WERI-Rb-1 (cell line): Measurements from ENCODE around the gene ACTN4.

ENCODE experiments used
- DNase-seq: peaks from one replicate; pipeline ENCODE4 v3.0.0-alpha.2; 2020
- H3K27ac ChIP-seq: fragments of 250-450 bp; sonication (Bioruptor Pico); 2 replicates; pipeline ENCODE4 v1.5.1; 2020; ENCODE audit warnings: mild to moderate bottlenecking, moderate library complexity
- H3K27me3 ChIP-seq: fragments of 250-450 bp; sonication (Bioruptor Pico); 2 replicates; pipeline ENCODE4 v1.5.1; 2021; ENCODE audit warnings: mild to moderate bottlenecking, low read depth, moderate library complexity; ENCODE audit not compliant: insufficient read depth, severe bottlenecking
- H3K36me3 ChIP-seq: fragments of 250-450 bp; sonication (Bioruptor Pico); 2 replicates; pipeline ENCODE4 v1.5.1; 2020; ENCODE audit warnings: mild to moderate bottlenecking, moderate library complexity
- H3K4me3 ChIP-seq: 2 replicates; pipeline ENCODE4 v1.5.1; 2011; ENCODE audit warnings: low read depth, mild to moderate bottlenecking, control low read depth, low read length
- H3K9me3 ChIP-seq: fragments of 250-450 bp; sonication (Bioruptor Pico); 2 replicates; pipeline ENCODE4 v1.5.1; 2021; ENCODE audit warnings: mild to moderate bottlenecking, moderate library complexity; ENCODE audit not compliant: severe bottlenecking
- TF ChIP-seq, protein P1 (sequence below): IDR thresholded peaks from 2 replicates; pipeline ENCODE4 v1.5.1; 2011; ENCODE audit warnings: low read depth, mild to moderate bottlenecking, control low read depth, inconsistent platforms, low read length

Gene ACTN4

DNA sequence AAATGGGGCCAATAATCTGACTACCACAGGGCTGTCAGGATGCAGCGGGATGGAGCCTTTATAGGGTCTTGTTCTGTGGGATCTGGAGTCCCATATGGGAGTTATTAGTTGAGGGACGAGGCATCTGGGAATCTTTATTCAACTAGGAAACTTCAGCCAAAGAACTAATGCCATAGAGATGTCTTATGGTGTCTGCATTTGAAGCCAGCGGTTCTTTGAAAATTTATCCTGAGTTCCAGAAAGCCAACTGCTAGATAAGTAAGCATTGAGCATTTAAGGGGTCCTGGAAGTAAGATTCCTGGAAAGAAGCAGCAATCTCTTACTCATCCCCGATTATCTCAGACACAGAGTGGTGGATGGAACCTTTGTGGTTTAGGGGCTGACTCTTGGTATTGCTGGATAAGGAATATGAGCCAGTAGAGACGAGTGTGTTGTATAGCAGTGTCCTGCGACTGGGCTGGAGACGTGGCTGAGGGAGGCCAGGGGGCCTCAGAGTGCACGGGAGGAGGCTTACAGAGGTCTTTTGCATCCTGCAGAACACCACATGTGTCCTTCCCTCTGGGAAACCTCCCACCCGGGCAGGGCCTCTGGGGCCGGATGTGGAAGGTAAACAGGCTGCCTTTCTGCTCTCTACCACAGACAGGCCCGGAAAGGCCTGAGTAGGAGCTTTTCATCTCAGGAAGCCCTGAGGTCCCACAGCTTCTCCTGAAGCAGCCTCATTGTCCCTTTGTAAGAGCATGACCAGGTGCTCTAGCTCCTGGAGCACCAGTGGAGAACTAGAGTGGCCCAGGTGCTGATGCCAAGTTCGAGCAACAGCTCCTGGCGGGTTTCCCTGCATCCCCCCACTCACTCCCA lies 28.8 kb downstream of the ACTN4 start:
- DNase-seq, result no peak

DNA sequence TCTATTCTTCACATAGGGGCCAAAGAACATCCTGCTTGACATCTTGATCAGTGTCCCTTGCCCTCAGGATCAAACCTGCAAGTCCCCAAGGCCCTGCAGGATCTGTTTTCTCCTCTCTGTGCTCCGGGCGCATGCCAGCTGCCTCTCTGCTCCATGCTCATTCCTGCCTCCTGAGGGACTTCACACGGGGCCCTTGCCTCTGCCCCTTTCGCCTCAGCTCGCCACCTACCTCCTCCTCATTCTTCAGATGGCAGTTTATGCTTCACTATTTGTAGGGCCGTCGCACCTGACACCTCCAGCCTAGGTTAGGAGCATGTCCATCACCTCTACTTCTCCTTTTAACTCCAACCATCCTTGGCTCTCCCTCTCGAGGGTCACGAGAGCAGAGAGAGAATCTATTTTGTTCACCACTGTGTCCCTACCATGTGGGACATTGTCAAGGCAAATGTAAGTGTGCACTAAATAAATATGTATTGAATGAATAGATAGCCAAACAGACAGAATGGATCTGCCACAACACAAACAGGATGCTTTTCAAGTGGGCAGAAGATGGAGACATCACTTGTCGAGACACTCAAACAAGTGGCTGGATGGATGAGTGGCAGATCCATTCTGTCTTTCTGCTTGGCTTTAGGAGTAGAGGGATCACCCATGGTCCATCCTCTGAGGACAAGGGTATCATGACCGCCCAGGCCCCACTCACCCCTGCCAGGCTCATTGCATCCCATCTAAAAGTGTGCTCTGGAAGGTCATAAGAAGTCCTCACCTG lies 29.6 kb downstream of the ACTN4 start:
- no peak for DNase-seq
- Histone ChIP-seq H3K36me3 (peaks cover 62% of the 10 kb centered on the region), H3K4me3 (no peak overlapping the region), H3K27me3 (no peaks in the 10 kb centered on the region), H3K27ac (no peak overlapping the region), H3K9me3 (no peaks in the 10 kb centered on the region)
- TF ChIP-seq, protein P1, sequence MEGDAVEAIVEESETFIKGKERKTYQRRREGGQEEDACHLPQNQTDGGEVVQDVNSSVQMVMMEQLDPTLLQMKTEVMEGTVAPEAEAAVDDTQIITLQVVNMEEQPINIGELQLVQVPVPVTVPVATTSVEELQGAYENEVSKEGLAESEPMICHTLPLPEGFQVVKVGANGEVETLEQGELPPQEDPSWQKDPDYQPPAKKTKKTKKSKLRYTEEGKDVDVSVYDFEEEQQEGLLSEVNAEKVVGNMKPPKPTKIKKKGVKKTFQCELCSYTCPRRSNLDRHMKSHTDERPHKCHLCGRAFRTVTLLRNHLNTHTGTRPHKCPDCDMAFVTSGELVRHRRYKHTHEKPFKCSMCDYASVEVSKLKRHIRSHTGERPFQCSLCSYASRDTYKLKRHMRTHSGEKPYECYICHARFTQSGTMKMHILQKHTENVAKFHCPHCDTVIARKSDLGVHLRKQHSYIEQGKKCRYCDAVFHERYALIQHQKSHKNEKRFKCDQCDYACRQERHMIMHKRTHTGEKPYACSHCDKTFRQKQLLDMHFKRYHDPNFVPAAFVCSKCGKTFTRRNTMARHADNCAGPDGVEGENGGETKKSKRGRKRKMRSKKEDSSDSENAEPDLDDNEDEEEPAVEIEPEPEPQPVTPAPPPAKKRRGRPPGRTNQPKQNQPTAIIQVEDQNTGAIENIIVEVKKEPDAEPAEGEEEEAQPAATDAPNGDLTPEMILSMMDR, result no peak

More for the DNA sequence above, 28.8 kb downstream of the ACTN4 start:
- peaks cover 59% of the 10 kb centered on the region for H3K36me3 ChIP-seq
- H3K4me3 ChIP-seq, result no peak overlapping the region
- H3K27me3 ChIP-seq, result no peaks in the 10 kb centered on the region
- H3K9me3 ChIP-seq, result no peaks in the 10 kb centered on the region
- TF ChIP-seq, protein P1, result no peak
- H3K27ac ChIP-seq, result no peak overlapping the region

DNA sequence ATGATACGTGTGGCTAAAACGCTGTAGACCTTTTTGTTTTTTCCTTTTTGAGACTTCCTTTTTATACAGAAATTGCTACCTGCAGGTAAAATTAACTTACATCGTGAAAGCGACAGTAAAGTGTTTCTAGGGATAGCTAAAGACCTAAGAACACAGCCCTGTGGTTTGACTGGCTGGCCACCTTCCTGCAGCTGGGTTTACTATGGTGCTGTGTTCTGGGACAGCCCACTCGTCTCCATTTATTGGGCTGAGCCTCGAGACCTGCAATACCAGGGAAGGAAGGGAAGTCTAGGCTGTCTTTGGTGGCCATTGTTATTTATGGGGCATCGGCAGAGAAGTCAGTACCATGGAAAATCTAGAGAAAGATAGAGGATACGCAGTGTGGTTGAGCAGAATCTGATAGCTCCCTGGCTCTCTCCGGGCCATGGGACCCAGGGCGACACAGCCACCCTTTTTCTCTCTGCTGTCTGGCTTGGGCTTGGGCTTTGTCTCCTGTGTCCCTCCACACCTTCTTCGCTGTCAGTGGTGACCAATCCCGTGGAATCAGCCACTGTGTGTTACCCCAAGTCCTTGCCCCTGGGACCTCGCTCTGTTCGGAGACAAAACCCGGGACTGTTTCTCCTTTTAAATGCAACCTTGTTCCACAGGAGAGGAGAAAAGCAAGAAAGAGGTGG lies 30.9 kb downstream of the ACTN4 start:
- no peak for DNase-seq
- Histone ChIP-seq H3K4me3 (no peak overlapping the region), H3K27ac (no peak overlapping the region), H3K27me3 (no peaks in the 10 kb centered on the region), H3K9me3 (no peaks in the 10 kb centered on the region), H3K36me3 (peaks cover 71% of the 10 kb centered on the region)
- TF ChIP-seq, protein P1, result no peak

DNA sequence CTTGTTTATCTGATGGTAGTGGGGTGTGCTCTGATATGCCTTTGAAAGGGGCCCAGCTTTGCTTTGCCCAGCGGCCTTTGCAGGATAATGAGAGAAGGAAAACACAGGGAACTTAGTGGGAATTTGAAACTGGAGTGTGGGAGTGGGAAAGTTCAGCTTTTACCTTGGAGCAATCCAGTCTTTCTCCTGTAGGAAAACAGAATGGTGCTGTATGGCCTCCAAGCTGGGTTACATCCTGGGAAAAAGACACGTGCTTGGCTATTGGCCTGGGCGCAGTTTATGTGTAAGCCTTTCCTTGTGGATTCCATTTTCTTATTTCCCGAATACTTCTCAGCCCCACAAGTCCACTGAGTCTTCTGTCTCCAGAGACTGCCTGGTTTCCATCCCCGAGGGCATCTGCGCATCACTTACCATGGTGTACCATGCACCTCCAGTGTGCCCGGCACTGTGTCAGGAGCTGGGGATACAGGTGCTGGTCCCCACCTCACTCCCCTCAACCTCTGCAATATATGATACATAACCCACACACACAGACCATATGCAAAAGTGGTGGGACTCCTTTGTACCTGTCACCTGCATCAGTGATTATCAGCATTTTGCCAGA lies 31.5 kb downstream of the ACTN4 start:
- Histone ChIP-seq H3K36me3 (peaks cover 71% of the 10 kb centered on the region), H3K27ac (no peak overlapping the region), H3K27me3 (no peaks in the 10 kb centered on the region), H3K4me3 (no peak overlapping the region), H3K9me3 (no peaks in the 10 kb centered on the region)
- no peak for DNase-seq
- TF ChIP-seq, protein P1, result no peak

GRCh38 chr19:38679839-38680238 lies 32.4 kb downstream of the ACTN4 start:
- Histone ChIP-seq H3K4me3 (no peak overlapping the region), H3K9me3 (no peaks in the 10 kb centered on the region), H3K36me3 (peaks cover 70% of the 10 kb centered on the region), H3K27ac (no peak overlapping the region), H3K27me3 (no peaks in the 10 kb centered on the region)
- no peak for DNase-seq
- TF ChIP-seq, protein P1, result no peak
